GM12801 (cell line): ENCODE measurements around the gene MYO5C.

ENCODE experiments used
- TF ChIP-seq, protein P1 (sequence below): IDR thresholded peaks from one replicate; pipeline ENCODE4 v1.5.1; 2011; ENCODE audit warnings: control low read depth; ENCODE audit not compliant: insufficient read length; ENCODE audit errors: extremely low read depth

The MYO5C gene

DNA sequence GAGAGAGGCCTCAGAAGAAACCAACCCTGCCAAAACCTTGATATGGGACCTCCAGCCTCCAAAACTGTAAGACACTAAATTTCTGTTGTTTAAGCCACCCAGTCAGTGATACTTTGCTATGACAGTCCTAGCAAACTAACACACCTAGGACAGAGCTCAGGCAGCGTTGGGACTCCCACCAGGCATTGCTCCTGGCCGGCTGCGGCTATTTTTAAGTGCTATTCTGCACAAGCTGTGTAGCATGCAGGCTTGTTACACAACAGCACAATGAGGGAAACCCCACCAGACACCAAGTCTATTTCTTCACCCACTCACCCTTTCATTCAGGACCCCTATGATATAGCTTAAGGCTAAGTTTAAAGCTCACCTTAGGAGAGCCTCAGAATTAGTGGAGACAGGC lies 57.5 kb downstream of the MYO5C start:
- TF ChIP-seq, protein P1, sequence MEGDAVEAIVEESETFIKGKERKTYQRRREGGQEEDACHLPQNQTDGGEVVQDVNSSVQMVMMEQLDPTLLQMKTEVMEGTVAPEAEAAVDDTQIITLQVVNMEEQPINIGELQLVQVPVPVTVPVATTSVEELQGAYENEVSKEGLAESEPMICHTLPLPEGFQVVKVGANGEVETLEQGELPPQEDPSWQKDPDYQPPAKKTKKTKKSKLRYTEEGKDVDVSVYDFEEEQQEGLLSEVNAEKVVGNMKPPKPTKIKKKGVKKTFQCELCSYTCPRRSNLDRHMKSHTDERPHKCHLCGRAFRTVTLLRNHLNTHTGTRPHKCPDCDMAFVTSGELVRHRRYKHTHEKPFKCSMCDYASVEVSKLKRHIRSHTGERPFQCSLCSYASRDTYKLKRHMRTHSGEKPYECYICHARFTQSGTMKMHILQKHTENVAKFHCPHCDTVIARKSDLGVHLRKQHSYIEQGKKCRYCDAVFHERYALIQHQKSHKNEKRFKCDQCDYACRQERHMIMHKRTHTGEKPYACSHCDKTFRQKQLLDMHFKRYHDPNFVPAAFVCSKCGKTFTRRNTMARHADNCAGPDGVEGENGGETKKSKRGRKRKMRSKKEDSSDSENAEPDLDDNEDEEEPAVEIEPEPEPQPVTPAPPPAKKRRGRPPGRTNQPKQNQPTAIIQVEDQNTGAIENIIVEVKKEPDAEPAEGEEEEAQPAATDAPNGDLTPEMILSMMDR = no peak

DNA sequence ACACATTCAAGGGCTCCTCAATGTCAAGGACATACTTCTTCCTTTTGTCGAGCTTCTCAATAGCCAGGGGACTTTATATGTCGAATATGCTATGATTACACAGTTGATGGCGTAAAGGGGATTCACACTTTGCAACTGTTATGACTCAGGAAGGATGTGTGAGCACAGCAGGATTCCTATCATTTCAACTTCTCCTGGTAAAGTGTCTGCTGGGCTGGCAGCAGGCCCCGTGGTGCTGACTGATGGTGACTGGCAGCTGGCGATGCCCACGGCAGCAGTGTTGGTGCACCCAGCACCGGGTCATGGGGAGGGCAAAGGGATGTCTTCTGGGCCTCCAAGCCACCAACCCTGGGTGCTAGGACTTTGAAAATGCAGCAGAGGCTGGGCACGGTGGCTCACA lies 59.6 kb downstream of the MYO5C start:
- TF ChIP-seq, protein P1 = no peak

DNA sequence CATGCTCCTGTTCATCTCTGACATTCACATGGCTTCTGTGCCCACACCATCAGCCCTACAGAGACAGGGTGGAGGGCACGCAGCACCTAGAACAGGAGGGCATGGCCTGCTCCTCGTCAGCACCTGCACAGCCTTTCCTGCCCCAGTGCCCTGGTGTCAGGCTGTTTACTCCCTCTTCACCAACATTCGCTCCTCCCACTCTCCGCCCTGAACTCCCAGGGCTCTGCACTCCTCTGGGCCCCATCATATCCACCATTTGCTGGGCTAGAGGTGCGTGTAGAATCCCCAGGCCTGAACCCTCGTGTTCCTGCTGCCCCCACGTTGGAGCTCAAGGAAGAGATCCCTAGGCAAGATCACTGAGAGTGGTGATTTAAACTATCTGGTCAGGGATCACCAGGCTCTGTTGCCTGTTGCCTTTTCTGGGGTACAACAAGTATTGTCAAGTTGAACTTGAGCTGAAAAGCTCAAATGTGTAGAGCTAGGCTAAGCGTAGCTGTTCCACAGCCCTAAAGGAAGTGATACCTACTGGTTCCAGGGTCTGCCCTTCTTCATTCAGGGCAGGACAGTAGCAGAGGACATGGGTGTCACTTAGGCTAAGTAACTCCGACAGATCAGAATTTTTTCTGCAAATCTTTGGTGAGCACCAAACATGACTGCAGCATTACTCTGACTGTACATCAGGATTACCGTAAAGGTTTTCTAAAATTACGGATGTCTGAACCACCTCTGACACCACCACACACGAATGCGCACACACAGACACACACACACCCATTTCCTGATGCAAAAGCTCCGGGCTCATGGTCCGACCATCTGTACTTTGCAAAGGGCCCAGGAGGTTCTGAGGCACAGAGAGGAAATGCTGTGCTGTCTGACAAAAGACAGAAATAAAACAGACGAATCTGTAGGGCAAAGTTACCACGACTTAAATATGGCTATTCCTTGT lies 60.7 kb downstream of the MYO5C start:
- TF ChIP-seq, protein P1 = no peak

DNA sequence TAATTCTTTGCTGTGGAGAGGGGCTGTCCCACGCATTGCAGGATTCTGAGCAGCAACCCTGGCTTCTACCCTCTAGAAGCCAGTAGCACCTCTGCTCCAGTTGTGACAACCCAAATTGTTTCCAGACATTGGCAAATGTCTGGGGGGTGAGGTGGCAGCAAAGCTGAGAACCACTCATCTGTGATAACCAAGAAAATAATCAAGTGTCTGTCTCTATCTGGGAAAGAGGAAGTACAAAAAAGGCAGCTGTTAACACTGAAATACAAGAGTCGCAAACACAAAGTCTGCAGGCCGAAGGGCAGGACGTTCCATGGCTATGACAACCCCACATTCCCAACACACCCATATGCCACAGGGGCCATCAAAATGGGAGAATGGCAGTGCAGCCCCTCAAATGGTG lies 62.2 kb downstream of the MYO5C start:
- TF ChIP-seq, protein P1 = no peak

DNA sequence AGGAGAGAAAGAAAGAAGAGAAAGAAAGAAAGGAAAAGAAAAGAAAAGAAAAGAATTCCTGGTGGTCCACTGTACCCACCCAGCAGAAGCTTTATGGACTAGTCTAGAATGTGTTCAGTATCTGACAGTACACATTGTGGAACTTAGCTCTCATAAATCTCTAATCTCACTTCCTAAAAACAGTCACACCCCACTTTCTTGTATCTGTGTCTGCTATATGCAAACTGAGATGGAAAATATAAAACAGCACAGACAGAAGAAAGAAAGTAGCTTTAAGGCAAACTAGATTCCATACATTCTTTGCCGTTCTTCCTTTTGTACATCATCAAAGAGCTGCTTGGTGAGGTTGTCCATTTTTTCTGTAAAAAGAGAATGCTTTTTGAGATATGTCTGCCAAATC lies 63.3 kb downstream of the MYO5C start:
- TF ChIP-seq, protein P1 = no peak

DNA sequence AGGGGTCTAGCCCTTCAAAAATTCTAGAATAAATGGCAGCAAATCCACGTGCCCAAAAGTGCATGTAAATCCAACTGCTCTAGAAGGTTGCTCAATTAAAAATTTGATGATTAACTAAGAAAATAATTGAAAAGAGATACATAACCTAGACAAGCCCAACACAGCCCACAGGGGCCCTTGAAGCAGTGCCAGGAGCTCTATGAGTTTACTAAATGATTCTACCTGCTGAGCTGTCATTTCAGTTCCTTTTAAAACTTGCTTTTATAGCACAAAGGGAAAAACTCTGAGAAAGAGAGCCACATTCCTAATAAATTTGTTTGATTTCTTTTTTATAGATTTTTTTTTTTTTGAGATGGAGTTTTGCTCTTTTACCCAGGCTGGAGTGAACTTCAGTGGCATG lies 65.5 kb downstream of the MYO5C start:
- TF ChIP-seq, protein P1 = no peak

DNA sequence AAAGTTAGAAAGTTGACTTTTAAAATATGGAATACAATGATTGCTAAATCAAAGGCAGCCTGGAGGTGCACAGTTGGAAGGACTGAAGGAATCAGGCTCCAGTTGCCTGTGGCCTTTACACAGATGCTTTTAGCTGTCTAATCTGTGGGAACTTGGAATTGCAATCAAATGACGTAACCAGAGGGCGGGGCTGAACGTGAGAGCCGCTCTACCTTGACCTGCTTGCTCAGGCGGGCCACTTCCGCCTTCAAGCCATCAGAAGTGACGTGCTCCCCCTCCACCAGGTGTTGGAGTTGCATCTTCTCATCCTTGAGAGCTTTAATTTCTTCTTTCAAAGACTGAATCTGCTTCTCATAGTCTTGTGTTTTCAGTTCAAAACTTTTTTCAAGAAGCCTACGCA lies 66.7 kb downstream of the MYO5C start:
- TF ChIP-seq, protein P1 = no peak
